GM23338 (cell line): ENCODE results near the gene ST6GALNAC3. TPM values are rescaled to one million over a fixed set of nuclear protein-coding genes. Genes with fewer than 3 reads are reported as not detected.

Experiments
- ATAC-seq: fragments of 200-7000 bp; cut with Tn5 transposase; 3 replicates; pipeline ENCODE4 v1.9.1; 2020
- DNase-seq: peaks from one replicate; pipeline ENCODE4 v3.0.0-alpha.2; 2015; ENCODE audit warnings: low spot score
- H2AFZ ChIP-seq: fragments of 200-600 bp; sonication (generic); 2 replicates; pipeline ENCODE4 v1.8.0; 2016; ENCODE audit warnings: antibody characterized with exemption, mild to moderate bottlenecking, moderate library complexity
- H3F3A ChIP-seq: fragments of 200-600 bp; sonication (generic); replicated peaks from 2 replicates; pipeline ENCODE4 v1.8.0; 2017; ENCODE audit warnings: antibody characterized with exemption, mixed run types, low read depth
- H3K27ac ChIP-seq: fragments of 200-600 bp; sonication (generic); 2 replicates; pipeline ENCODE4 v1.6.1; 2016; ENCODE audit warnings: low read depth
- H3K27me3 ChIP-seq: fragments of 200-600 bp; sonication (generic); 2 replicates; pipeline ENCODE4 v1.8.0; 2016; ENCODE audit warnings: mild to moderate bottlenecking, mixed run types, moderate library complexity; ENCODE audit not compliant: insufficient read depth
- H3K36me3 ChIP-seq: fragments of 200-600 bp; sonication (generic); 2 replicates; pipeline ENCODE4 v1.8.0; 2016; ENCODE audit warnings: mild to moderate bottlenecking; ENCODE audit not compliant: insufficient read depth
- H3K4me1 ChIP-seq: fragments of 200-600 bp; sonication (generic); 2 replicates; pipeline ENCODE4 v1.8.0; 2016; ENCODE audit warnings: mild to moderate bottlenecking, moderate library complexity; ENCODE audit not compliant: insufficient read depth
- H3K4me2 ChIP-seq: fragments of 200-600 bp; sonication (generic); 2 replicates; pipeline ENCODE4 v1.7.1; 2017; ENCODE audit warnings: mixed run types
- H3K4me3 ChIP-seq: fragments of 200-600 bp; sonication (generic); 2 replicates; pipeline ENCODE4 v1.6.1; 2016; ENCODE audit warnings: mixed run types
- H3K79me2 ChIP-seq: fragments of 200-600 bp; sonication (generic); replicated peaks from 2 replicates; pipeline ENCODE4 v1.8.0; 2017; ENCODE audit warnings: mild to moderate bottlenecking; ENCODE audit not compliant: insufficient read depth
- H3K9me2 ChIP-seq: fragments of 200-600 bp; sonication (generic); 2 replicates; pipeline ENCODE4 v1.8.0; 2017; ENCODE audit not compliant: insufficient read depth
- H4K20me1 ChIP-seq: fragments of 200-600 bp; sonication (generic); replicated peaks from 2 replicates; pipeline ENCODE4 v1.8.0; 2017; ENCODE audit warnings: mild to moderate bottlenecking; ENCODE audit not compliant: insufficient read depth
- H3K27ac Mint-ChIP-seq: 2 replicates; pipeline ENCODE4 v1.8.0; 2020; ENCODE audit warnings: inconsistent platforms, mild to moderate bottlenecking, moderate library complexity, mixed read lengths
- H3K27me3 Mint-ChIP-seq: 3 replicates; pipeline ENCODE4 v1.8.0; 2022; ENCODE audit warnings: low read depth, mild to moderate bottlenecking, moderate library complexity, mixed read lengths, inconsistent platforms; ENCODE audit not compliant: insufficient read depth, poor library complexity
- H3K36me3 Mint-ChIP-seq: 3 replicates; pipeline ENCODE4 v1.8.0; 2021; ENCODE audit warnings: low read depth, mild to moderate bottlenecking, inconsistent platforms, moderate library complexity, mixed read lengths
- H3K4me1 Mint-ChIP-seq: 3 replicates; pipeline ENCODE4 v1.8.0; 2020; ENCODE audit warnings: mild to moderate bottlenecking, inconsistent platforms, mixed read lengths
- H3K4me3 Mint-ChIP-seq: 3 replicates; pipeline ENCODE4 v1.8.0; 2021; ENCODE audit warnings: moderate library complexity, mild to moderate bottlenecking, inconsistent platforms, mixed read lengths
- H3K9me3 Mint-ChIP-seq: 3 replicates; pipeline ENCODE4 v1.8.0; 2020; ENCODE audit warnings: moderate library complexity, mild to moderate bottlenecking, inconsistent platforms, mixed read lengths
- CREB1 ChIP-seq: fragments of 250-450 bp; sonication (Bioruptor Pico); IDR thresholded peaks from 2 replicates; pipeline ENCODE4 v1.5.0; 2020; ENCODE audit warnings: low read depth, mild to moderate bottlenecking, moderate library complexity
- JUNB ChIP-seq: IDR thresholded peaks from one replicate; pipeline ENCODE4 v1.6.1; 2016; ENCODE audit warnings: antibody characterized with exemption; ENCODE audit not compliant: unreplicated experiment
- NANOG ChIP-seq: IDR thresholded peaks from 2 replicates; pipeline ENCODE4 v1.6.1; 2016; ENCODE audit warnings: antibody characterized with exemption, borderline replicate concordance
- POLR2AphosphoS5 ChIP-seq: IDR thresholded peaks from 2 replicates; pipeline ENCODE4 v1.6.1; 2016; ENCODE audit warnings: antibody characterized with exemption, low read depth
- STAT1 ChIP-seq: IDR thresholded peaks from one replicate; pipeline ENCODE4 v1.6.1; 2016; ENCODE audit warnings: antibody characterized with exemption; ENCODE audit not compliant: unreplicated experiment
- polyA plus RNA-seq: library from polyadenylated mRNA; unstranded; fragments of >200 nt; fragmentation: Nextera tagmentation; extraction: Ambion mirVana; gene quantifications from 2 replicates; pipeline ENCODE4 v1.2.1, GENCODE V29; 2016
- total RNA-seq: library from RNA; depleted of rRNA; stranded (reverse); fragments of >200 nt; shearing (Covaris generic); gene quantifications from 2 replicates; pipeline ENCODE4 v1.2.3, GENCODE V29; 2014
- TF ChIP-seq, protein P1 (sequence below), 2 experiments: fragments of 200-600 bp in 1 of 2; sonication (generic) in 1 of 2; conservative IDR thresholded peaks; 2 replicates each; pipeline versions ENCODE4 v1.5.1 to v1.6.1; 2016 to 2017; ENCODE audit warnings: antibody characterized with exemption in 2 of 2, low read depth in 2 of 2, mild to moderate bottlenecking in 2 of 2, moderate library complexity in 1 of 2
- TF ChIP-seq, protein P2 (sequence below): fragments of 250-450 bp; sonication (Bioruptor Pico); IDR thresholded peaks from 2 replicates; pipeline ENCODE4 v1.5.0; 2020; ENCODE audit warnings: mild to moderate bottlenecking, moderate library complexity

ST6GALNAC3 gene
- total and polyA plus RNA-seq, 2 experiments from 2014 or later, result 4.7 to 11.6 TPM

DNA sequence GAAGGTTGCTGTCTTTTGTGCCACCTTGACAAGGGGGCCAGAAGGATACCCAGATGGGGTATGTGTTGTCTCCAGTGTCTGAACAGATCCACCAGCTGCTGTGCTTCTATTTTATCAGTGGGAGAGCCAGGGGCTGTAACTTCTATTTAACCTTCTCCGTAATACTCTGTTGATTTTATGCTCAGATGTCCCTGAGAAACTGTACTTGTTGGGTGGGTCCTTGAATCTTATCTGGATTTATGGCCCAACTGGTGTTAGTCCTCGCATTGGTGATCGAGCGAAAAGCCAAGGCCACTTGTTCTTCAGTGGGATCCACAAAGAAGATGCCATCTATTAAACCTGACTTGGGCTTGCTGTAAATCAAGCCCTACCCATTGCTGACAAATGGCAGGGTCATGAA is 56.4 kb downstream of the ST6GALNAC3 start:
- ATAC-seq, result no peak
- Mint-ChIP-seq H3K4me3 (no peak overlapping the region), H3K27me3 (peaks cover 10% of the 10 kb centered on the region), H3K27ac (no peak overlapping the region), H3K36me3 (peaks cover 26% of the 10 kb centered on the region; the same call in 2 of the 3 replicates), H3K9me3 (no peaks in the 10 kb centered on the region), H3K4me1 (peaks cover 16% of the 10 kb centered on the region; the same call in 2 of the 3 replicates)
- Histone ChIP-seq H3K27ac (no peak overlapping the region), H3K4me1 (0 out of 2 replicates have a peak, but pooled peaks cover 4% of the 10 kb centered on the region), H4K20me1 (no peaks in the 10 kb centered on the region), H2AFZ (no peak overlapping the region), H3K4me3 (no peak overlapping the region), H3K4me2 (no peak overlapping the region), H3F3A (no peaks in the 10 kb centered on the region), H3K27me3 (no peaks in the 10 kb centered on the region), H3K9me2 (peaks cover 29% of the 10 kb centered on the region), H3K79me2 (no peaks in the 10 kb centered on the region; the same call in 1 of the 2 replicates), H3K36me3 (no peaks in the 10 kb centered on the region)
- no peak for DNase-seq
- no peak for TF ChIP-seq JUNB
- TF ChIP-seq, protein P1, sequence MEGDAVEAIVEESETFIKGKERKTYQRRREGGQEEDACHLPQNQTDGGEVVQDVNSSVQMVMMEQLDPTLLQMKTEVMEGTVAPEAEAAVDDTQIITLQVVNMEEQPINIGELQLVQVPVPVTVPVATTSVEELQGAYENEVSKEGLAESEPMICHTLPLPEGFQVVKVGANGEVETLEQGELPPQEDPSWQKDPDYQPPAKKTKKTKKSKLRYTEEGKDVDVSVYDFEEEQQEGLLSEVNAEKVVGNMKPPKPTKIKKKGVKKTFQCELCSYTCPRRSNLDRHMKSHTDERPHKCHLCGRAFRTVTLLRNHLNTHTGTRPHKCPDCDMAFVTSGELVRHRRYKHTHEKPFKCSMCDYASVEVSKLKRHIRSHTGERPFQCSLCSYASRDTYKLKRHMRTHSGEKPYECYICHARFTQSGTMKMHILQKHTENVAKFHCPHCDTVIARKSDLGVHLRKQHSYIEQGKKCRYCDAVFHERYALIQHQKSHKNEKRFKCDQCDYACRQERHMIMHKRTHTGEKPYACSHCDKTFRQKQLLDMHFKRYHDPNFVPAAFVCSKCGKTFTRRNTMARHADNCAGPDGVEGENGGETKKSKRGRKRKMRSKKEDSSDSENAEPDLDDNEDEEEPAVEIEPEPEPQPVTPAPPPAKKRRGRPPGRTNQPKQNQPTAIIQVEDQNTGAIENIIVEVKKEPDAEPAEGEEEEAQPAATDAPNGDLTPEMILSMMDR (conservative IDR thresholded peaks at IDR 0.05; ENCODE audit: low read depth in 2 of 2), result no peak
- no peak for TF ChIP-seq STAT1
- no peak for TF ChIP-seq NANOG
- no peak for TF ChIP-seq POLR2AphosphoS5
- TF ChIP-seq, protein P2, sequence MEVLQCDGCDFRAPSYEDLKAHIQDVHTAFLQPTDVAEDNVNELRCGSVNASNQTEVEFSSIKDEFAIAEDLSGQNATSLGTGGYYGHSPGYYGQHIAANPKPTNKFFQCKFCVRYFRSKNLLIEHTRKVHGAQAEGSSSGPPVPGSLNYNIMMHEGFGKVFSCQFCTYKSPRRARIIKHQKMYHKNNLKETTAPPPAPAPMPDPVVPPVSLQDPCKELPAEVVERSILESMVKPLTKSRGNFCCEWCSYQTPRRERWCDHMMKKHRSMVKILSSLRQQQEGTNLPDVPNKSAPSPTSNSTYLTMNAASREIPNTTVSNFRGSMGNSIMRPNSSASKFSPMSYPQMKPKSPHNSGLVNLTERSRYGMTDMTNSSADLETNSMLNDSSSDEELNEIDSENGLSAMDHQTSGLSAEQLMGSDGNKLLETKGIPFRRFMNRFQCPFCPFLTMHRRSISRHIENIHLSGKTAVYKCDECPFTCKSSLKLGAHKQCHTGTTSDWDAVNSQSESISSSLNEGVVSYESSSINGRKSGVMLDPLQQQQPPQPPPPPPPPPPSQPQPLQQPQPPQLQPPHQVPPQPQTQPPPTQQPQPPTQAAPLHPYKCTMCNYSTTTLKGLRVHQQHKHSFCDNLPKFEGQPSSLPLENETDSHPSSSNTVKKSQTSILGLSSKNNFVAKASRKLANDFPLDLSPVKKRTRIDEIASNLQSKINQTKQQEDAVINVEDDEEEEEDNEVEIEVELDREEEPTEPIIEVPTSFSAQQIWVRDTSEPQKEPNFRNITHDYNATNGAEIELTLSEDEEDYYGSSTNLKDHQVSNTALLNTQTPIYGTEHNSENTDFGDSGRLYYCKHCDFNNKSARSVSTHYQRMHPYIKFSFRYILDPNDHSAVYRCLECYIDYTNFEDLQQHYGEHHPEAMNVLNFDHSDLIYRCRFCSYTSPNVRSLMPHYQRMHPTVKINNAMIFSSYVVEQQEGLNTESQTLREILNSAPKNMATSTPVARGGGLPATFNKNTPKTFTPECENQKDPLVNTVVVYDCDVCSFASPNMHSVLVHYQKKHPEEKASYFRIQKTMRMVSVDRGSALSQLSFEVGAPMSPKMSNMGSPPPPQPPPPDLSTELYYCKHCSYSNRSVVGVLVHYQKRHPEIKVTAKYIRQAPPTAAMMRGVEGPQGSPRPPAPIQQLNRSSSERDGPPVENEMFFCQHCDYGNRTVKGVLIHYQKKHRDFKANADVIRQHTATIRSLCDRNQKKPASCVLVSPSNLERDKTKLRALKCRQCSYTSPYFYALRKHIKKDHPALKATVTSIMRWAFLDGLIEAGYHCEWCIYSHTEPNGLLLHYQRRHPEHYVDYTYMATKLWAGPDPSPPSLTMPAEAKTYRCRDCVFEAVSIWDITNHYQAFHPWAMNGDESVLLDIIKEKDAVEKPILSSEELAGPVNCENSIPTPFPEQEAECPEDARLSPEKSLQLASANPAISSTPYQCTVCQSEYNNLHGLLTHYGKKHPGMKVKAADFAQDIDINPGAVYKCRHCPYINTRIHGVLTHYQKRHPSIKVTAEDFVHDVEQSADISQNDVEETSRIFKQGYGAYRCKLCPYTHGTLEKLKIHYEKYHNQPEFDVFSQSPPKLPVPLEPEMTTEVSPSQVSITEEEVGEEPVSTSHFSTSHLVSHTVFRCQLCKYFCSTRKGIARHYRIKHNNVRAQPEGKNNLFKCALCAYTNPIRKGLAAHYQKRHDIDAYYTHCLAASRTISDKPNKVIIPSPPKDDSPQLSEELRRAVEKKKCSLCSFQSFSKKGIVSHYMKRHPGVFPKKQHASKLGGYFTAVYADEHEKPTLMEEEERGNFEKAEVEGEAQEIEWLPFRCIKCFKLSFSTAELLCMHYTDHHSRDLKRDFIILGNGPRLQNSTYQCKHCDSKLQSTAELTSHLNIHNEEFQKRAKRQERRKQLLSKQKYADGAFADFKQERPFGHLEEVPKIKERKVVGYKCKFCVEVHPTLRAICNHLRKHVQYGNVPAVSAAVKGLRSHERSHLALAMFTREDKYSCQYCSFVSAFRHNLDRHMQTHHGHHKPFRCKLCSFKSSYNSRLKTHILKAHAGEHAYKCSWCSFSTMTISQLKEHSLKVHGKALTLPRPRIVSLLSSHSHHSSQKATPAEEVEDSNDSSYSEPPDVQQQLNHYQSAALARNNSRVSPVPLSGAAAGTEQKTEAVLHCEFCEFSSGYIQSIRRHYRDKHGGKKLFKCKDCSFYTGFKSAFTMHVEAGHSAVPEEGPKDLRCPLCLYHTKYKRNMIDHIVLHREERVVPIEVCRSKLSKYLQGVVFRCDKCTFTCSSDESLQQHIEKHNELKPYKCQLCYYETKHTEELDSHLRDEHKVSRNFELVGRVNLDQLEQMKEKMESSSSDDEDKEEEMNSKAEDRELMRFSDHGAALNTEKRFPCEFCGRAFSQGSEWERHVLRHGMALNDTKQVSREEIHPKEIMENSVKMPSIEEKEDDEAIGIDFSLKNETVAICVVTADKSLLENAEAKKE (CRISPR knock-in tag), result no peak
- no peak for TF ChIP-seq CREB1 (CRISPR knock-in tag)
